IMR-90 (cell line): ENCODE measurements around the gene RADIL. TPM values are rescaled to one million over a fixed set of nuclear protein-coding genes. Genes with fewer than 3 reads are reported as not detected.

Experiments
- ATAC-seq: fragments of 200-7000 bp; cut with Tn5 transposase; 2 replicates; pipeline ENCODE4 v1.9.1; 2020; ENCODE audit warnings: low read depth, mild to moderate bottlenecking, moderate library complexity
- BruUV-seq: library from RNA; stranded (reverse); fragments of 400-500 nt; replicated peaks from 2 replicates; lab custom pipeline; 2021; lab: Mats Ljungman, UMichigan
- CTCF ChIA-PET: fragments of 300-600 bp; formaldehyde crosslinking; extraction: SDS; loops from one replicate; lab custom pipeline; 2021; ENCODE audit warnings: antibody characterized with exemption; lab: Yijun Ruan, JAX
- POLR2A ChIA-PET: fragments of 300-600 bp; sonication (Branson Sonifier 250); formaldehyde crosslinking; loops from one replicate; lab custom pipeline; 2022; ENCODE audit warnings: antibody characterized with exemption; ENCODE audit not compliant: unreplicated experiment; lab: Charles Lee
- DNase-seq: peaks from one replicate; pipeline ENCODE4 v3.0.0; 2013
- H2AFZ ChIP-seq: replicated peaks from 2 replicates; pipeline ENCODE3; 2013; ENCODE audit warnings: low read length, mild to moderate bottlenecking; ENCODE audit not compliant: poor library complexity
- H2AK5ac ChIP-seq: 2 replicates; pipeline ENCODE4 v1.6.1; 2013; ENCODE audit warnings: low read depth, low read length, inconsistent platforms
- H2AK9ac ChIP-seq: replicated peaks from 2 replicates; pipeline ENCODE3; 2013; ENCODE audit warnings: mild to moderate bottlenecking, low read depth, low read length, moderate library complexity; ENCODE audit not compliant: poor library complexity
- H2BK120ac ChIP-seq: 2 replicates; pipeline ENCODE4 v1.6.1; 2013; ENCODE audit warnings: low read depth, low read length, inconsistent platforms
- H2BK15ac ChIP-seq: 3 replicates; pipeline ENCODE4 v1.6.1; 2013; ENCODE audit warnings: low read depth, low read length, inconsistent platforms
- H2BK20ac ChIP-seq: 2 replicates; pipeline ENCODE4 v1.6.1; 2013; ENCODE audit warnings: low read depth, mild to moderate bottlenecking, inconsistent platforms, low read length, moderate library complexity
- H2BK5ac ChIP-seq: 2 replicates; pipeline ENCODE4 v1.6.1; 2013; ENCODE audit warnings: mild to moderate bottlenecking, low read depth, low read length, inconsistent platforms; ENCODE audit not compliant: poor library complexity, severe bottlenecking
- H3K14ac ChIP-seq: replicated peaks from 2 replicates; pipeline ENCODE4 v1.6.1; 2013; ENCODE audit warnings: low read depth, low read length, inconsistent platforms
- H3K18ac ChIP-seq: 2 replicates; pipeline ENCODE4 v1.6.1; 2013; ENCODE audit warnings: low read depth, low read length, control low read depth
- H3K23ac ChIP-seq: 2 replicates; pipeline ENCODE4 v1.6.1; 2013; ENCODE audit warnings: low read depth, low read length, inconsistent platforms
- H3K27ac ChIP-seq: 2 replicates; pipeline ENCODE4 v1.5.1; 2013; ENCODE audit warnings: mild to moderate bottlenecking, control low read depth, low read length; ENCODE audit not compliant: insufficient read depth
- H3K27me3 ChIP-seq: 2 replicates; pipeline ENCODE4 v1.6.1; 2013; ENCODE audit warnings: low read length; ENCODE audit not compliant: control insufficient read depth, insufficient read depth
- H3K36me3 ChIP-seq: 2 replicates; pipeline ENCODE4 v1.6.1; 2013; ENCODE audit warnings: low read length, mixed read lengths; ENCODE audit not compliant: control insufficient read depth, insufficient read depth
- H3K4ac ChIP-seq: 2 replicates; pipeline ENCODE4 v1.6.1; 2013; ENCODE audit warnings: low read depth, low read length, inconsistent platforms
- H3K4me1 ChIP-seq: 2 replicates; pipeline ENCODE4 v1.6.1; 2013; ENCODE audit warnings: low read length, mixed read lengths; ENCODE audit not compliant: control insufficient read depth, insufficient read depth
- H3K4me2 ChIP-seq: 2 replicates; pipeline ENCODE4 v1.6.1; 2013; ENCODE audit warnings: low read depth, mild to moderate bottlenecking, control low read depth, low read length, moderate library complexity
- H3K4me3 ChIP-seq: 2 replicates; pipeline ENCODE4 v1.5.1; 2013; ENCODE audit warnings: low read depth, mild to moderate bottlenecking, control low read depth, low read length, moderate library complexity; ENCODE audit not compliant: insufficient read depth
- H3K56ac ChIP-seq: 2 replicates; pipeline ENCODE4 v1.6.1; 2013; ENCODE audit warnings: low read length, inconsistent platforms; ENCODE audit not compliant: insufficient read depth; ENCODE audit errors: extremely low read depth
- H3K79me1 ChIP-seq, 2 experiments: 2 replicates each; pipeline ENCODE4 v1.6.1; 2013; ENCODE audit warnings: low read length in 2 of 2, inconsistent platforms in 1 of 2, low read depth in 1 of 2
- H3K9ac ChIP-seq: 2 replicates; pipeline ENCODE4 v1.6.1; 2013; ENCODE audit warnings: low read depth, low read length, control low read depth
- H3K9me1 ChIP-seq: 2 replicates; pipeline ENCODE4 v1.6.1; 2013; ENCODE audit warnings: low read length, inconsistent platforms; ENCODE audit not compliant: insufficient read depth
- H3K9me3 ChIP-seq: 2 replicates; pipeline ENCODE4 v1.6.1; 2013; ENCODE audit warnings: low read length; ENCODE audit not compliant: control insufficient read depth, insufficient read depth
- H4K20me1 ChIP-seq: 2 replicates; pipeline ENCODE4 v1.6.1; 2013; ENCODE audit warnings: low read length, inconsistent platforms; ENCODE audit not compliant: insufficient read depth
- H4K5ac ChIP-seq: 2 replicates; pipeline ENCODE4 v1.6.1; 2013; ENCODE audit warnings: mild to moderate bottlenecking, low read depth, low read length, control low read depth
- H4K8ac ChIP-seq, 2 experiments: 2 replicates each; pipeline ENCODE4 v1.6.1; 2013; ENCODE audit warnings: low read depth in 2 of 2, low read length in 2 of 2, control low read depth in 1 of 2, inconsistent platforms in 1 of 2
- H4K91ac ChIP-seq: 2 replicates; pipeline ENCODE4 v1.6.1; 2013; ENCODE audit warnings: low read depth, low read length, inconsistent platforms; ENCODE audit not compliant: insufficient read depth
- BHLHE40 ChIP-seq: fragments of 150-350 bp; IDR thresholded peaks from 2 replicates; pipeline ENCODE4 v1.6.1; 2016; ENCODE audit warnings: mild to moderate bottlenecking, low read depth, low read length
- CEBPB ChIP-seq: IDR thresholded peaks from 2 replicates; pipeline ENCODE4 v1.6.1; 2012; ENCODE audit warnings: low read depth, low read length, improper control_type of control experiment
- CHD1 ChIP-seq: IDR thresholded peaks from 2 replicates; pipeline ENCODE4 v1.6.1; 2012; ENCODE audit warnings: low read depth, low read length, improper control_type of control experiment
- ELK1 ChIP-seq: fragments of 150-350 bp; IDR thresholded peaks from 2 replicates; pipeline ENCODE4 v1.6.1; 2016; ENCODE audit warnings: low read depth, mild to moderate bottlenecking, low read length, moderate library complexity, borderline replicate concordance
- FOS ChIP-seq: fragments of 150-350 bp; IDR thresholded peaks from 2 replicates; pipeline ENCODE4 v1.6.1; 2016; ENCODE audit warnings: low read depth, low read length
- MAFK ChIP-seq: IDR thresholded peaks from 2 replicates; pipeline ENCODE4 v1.6.1; 2012; ENCODE audit warnings: low read depth, low read length, improper control_type of control experiment
- MAZ ChIP-seq: IDR thresholded peaks from 2 replicates; pipeline ENCODE4 v1.6.1; 2012; ENCODE audit warnings: low read depth, mild to moderate bottlenecking, low read length, improper control_type of control experiment, moderate library complexity, borderline replicate concordance
- MXI1 ChIP-seq: IDR thresholded peaks from 2 replicates; pipeline ENCODE4 v1.6.1; 2012; ENCODE audit warnings: low read depth, mild to moderate bottlenecking, low read length, moderate library complexity, borderline replicate concordance
- NFE2L2 ChIP-seq: fragments of 150-350 bp; IDR thresholded peaks from 2 replicates; pipeline ENCODE4 v1.6.1; 2016; ENCODE audit warnings: low read depth, mild to moderate bottlenecking, low read length
- POLR2A ChIP-seq: IDR thresholded peaks from 2 replicates; pipeline ENCODE4 v1.6.1; 2012; ENCODE audit warnings: mild to moderate bottlenecking, low read depth, low read length
- RAD21 ChIP-seq: IDR thresholded peaks from 2 replicates; pipeline ENCODE4 v1.6.1; 2012; ENCODE audit warnings: low read length, improper control_type of control experiment
- RCOR1 ChIP-seq: IDR thresholded peaks from 2 replicates; pipeline ENCODE4 v1.6.1; 2012; ENCODE audit warnings: mild to moderate bottlenecking, low read length, improper control_type of control experiment; ENCODE audit not compliant: insufficient replicate concordance
- RFX5 ChIP-seq: IDR thresholded peaks from 2 replicates; pipeline ENCODE4 v1.8.0; 2012; ENCODE audit warnings: low read depth, mild to moderate bottlenecking, low read length, moderate library complexity
- SMC3 ChIP-seq: fragments of 150-350 bp; IDR thresholded peaks from 2 replicates; pipeline ENCODE4 v1.6.1; 2016; ENCODE audit warnings: low read depth, mild to moderate bottlenecking, antibody characterized with exemption, low read length, moderate library complexity
- USF2 ChIP-seq: fragments of 150-350 bp; IDR thresholded peaks from 2 replicates; pipeline ENCODE4 v1.6.1; 2017; ENCODE audit warnings: mild to moderate bottlenecking, antibody characterized with exemption, low read length, low read depth
- WGBS, 2 experiments: methylation state at CpG; one replicate each; pipeline versions ENCODE4 v1.1.5 to v1.1.7; 2013; ENCODE audit warnings: missing lambda C conversion rate in 2 of 2; ENCODE audit not compliant: insufficient read length in 1 of 2; ENCODE audit errors: extremely low coverage in 2 of 2; 5-methylcytosine and 5-hydroxymethylcytosine counted together
- dilution Hi-C: fragments of 300-500 bp; cut with HindIII; formaldehyde crosslinking; loops from one replicate; pipeline ENCODE4 v1.14.3; 2018; ENCODE audit warnings: low sequenced_read_pairs; ENCODE audit not compliant: unreplicated experiment
- in situ Hi-C: fragments of 300-500 bp; cut with MboI; formaldehyde crosslinking; loops from 3 replicates; pipeline ENCODE4 v1.14.3; 2019; ENCODE audit warnings: low sequenced_read_pairs, inconsistent platforms, mixed read lengths
- intact Hi-C: fragments of 100-400 bp; cut with micrococcal nuclease; formaldehyde crosslinking; loops from 2 replicates; pipeline ENCODE4 v1.10.0; 2022
- polyA plus RNA-seq, 3 experiments: library from polyadenylated mRNA; depleted of rRNA; stranded (reverse); fragments of >200 nt; gene quantifications; 2 replicates each; pipeline ENCODE4 v1.2.3, GENCODE V29; 2012; ENCODE audit warnings: low replicate concordance in 1 of 3
- total RNA-seq: library from RNA; depleted of rRNA; stranded (reverse); fragments of >200 nt; gene quantifications from 2 replicates; pipeline ENCODE4 v1.2.3, GENCODE V29; 2012
- TF ChIP-seq, protein P1 (sequence below): conservative IDR thresholded peaks from 2 replicates; pipeline ENCODE4 v1.5.1; 2012; ENCODE audit warnings: mild to moderate bottlenecking, low read depth, low read length, improper control_type of control experiment

RADIL gene
- total and polyA plus RNA-seq, 2 of the 4 experiments (the other 2 are of a cell fraction) = 0.18 to 0.48 TPM

DNA sequence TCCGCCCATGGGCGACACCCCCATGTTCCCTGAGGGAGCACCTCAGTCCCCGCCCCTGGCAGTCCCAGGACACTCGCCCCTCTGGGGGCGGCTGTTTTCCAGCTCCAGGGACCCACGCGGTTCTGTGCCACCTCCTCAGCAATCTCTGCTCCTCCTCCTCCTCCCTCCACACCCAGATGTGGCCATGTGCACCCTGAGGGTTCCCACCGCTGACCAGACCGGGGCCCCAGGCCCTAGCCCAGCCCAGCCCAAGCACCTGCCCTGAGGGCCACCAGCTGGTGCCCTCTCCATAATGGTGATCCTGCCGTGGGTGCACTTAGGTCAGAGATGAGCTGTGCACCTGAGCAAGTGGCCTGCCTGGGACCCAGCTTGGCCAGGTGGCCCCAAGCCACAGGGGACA, 83.0 kb downstream of the RADIL start:
- no peak overlapping the region for H3K56ac ChIP-seq
- no peak overlapping the region for H2BK15ac ChIP-seq
- no peaks in the 10 kb centered on the region for H3K4me1 ChIP-seq
- H2BK5ac ChIP-seq = no peak overlapping the region
- no peak overlapping the region for H3K14ac ChIP-seq
- POLR2A ChIA-PET = no interaction called here
- H3K79me1 ChIP-seq = no peaks in the 10 kb centered on the region
- no peaks in the 10 kb centered on the region for H4K20me1 ChIP-seq
- H3K27me3 ChIP-seq = no peaks in the 10 kb centered on the region; the same call in 1 of the 2 replicates
- H2BK120ac ChIP-seq = no peak overlapping the region
- no peak overlapping the region for H4K8ac ChIP-seq
- dilution Hi-C loops (no loop called here), intact Hi-C loops (no loop called here), in situ Hi-C loops (no loop called here)
- CTCF ChIA-PET = interaction anchor here (1.1 kb wide), 1 partner anchor 284 kb away, joined by 3 read pairs; no protein-coding TSS in a partner anchor
- H3K27ac ChIP-seq = no peak overlapping the region
- H3K9ac ChIP-seq = no peak overlapping the region
- H3K23ac ChIP-seq = no peak overlapping the region
- H3K4me2 ChIP-seq = no peak overlapping the region
- no peaks in the 10 kb centered on the region for H3K36me3 ChIP-seq
- no peaks in the 10 kb centered on the region for H3K9me1 ChIP-seq
- no peak for DNase-seq
- H2AFZ ChIP-seq = no peak overlapping the region
- H4K91ac ChIP-seq = no peak overlapping the region
- no peak for TF ChIP-seq RFX5
- TF ChIP-seq SMC3 = no peak
- TF ChIP-seq USF2 = no peak
- TF ChIP-seq BHLHE40 = no peak
- TF ChIP-seq CEBPB = no peak
- TF ChIP-seq FOS = no peak
- no peak for TF ChIP-seq NFE2L2
- no peak for TF ChIP-seq CHD1
- TF ChIP-seq POLR2A = no peak
- no peak for TF ChIP-seq MAFK
- no peak for TF ChIP-seq RAD21
- TF ChIP-seq RCOR1 = no peak
- TF ChIP-seq, protein P1, sequence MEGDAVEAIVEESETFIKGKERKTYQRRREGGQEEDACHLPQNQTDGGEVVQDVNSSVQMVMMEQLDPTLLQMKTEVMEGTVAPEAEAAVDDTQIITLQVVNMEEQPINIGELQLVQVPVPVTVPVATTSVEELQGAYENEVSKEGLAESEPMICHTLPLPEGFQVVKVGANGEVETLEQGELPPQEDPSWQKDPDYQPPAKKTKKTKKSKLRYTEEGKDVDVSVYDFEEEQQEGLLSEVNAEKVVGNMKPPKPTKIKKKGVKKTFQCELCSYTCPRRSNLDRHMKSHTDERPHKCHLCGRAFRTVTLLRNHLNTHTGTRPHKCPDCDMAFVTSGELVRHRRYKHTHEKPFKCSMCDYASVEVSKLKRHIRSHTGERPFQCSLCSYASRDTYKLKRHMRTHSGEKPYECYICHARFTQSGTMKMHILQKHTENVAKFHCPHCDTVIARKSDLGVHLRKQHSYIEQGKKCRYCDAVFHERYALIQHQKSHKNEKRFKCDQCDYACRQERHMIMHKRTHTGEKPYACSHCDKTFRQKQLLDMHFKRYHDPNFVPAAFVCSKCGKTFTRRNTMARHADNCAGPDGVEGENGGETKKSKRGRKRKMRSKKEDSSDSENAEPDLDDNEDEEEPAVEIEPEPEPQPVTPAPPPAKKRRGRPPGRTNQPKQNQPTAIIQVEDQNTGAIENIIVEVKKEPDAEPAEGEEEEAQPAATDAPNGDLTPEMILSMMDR = no peak
- TF ChIP-seq ELK1 = no peak
- TF ChIP-seq MXI1 = no peak
- no peak for TF ChIP-seq MAZ
- H2AK5ac ChIP-seq = no peak overlapping the region
- H2AK9ac ChIP-seq = no peak overlapping the region
- WGBS, 2 experiments = 84% methylated on average over 3 of the region's 10 CpGs; no CpG with 5 or more reads in 1 of the 2 experiments
- no peak overlapping the region for H3K18ac ChIP-seq
- no TSS peak for BruUV-seq
- no peak overlapping the region for H3K4me3 ChIP-seq
- no peak overlapping the region for H2BK20ac ChIP-seq
- no peaks in the 10 kb centered on the region for H3K9me3 ChIP-seq
- no peak for ATAC-seq
- H4K5ac ChIP-seq = no peak overlapping the region
- no peak overlapping the region for H3K4ac ChIP-seq
